T-helper 9 cell (primary cell): ENCODE results near the gene TP53TG3B.
"Not testable (repeated sequence)": the region's sequence is repeated elsewhere in the genome, so short reads cannot be mapped to it uniquely, and the experiment has no call there.

Experiments used
- DNase-seq: peaks from one replicate; pipeline ENCODE4 v3.0.0-alpha.2; 2020
- total RNA-seq, 2 donors: gene quantifications; one replicate each; lab custom pipeline; 2026; lab: John Stamatoyannopoulos, UW

TP53TG3B gene, protein sequence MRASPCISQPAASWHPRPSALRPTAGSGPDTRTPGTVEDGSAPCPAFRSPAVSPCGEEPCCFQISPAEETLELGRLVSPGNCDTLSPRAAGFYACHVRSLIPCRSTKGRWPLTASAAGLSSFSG
- 0 reads per million in 2 donors for total RNA-seq

DNA sequence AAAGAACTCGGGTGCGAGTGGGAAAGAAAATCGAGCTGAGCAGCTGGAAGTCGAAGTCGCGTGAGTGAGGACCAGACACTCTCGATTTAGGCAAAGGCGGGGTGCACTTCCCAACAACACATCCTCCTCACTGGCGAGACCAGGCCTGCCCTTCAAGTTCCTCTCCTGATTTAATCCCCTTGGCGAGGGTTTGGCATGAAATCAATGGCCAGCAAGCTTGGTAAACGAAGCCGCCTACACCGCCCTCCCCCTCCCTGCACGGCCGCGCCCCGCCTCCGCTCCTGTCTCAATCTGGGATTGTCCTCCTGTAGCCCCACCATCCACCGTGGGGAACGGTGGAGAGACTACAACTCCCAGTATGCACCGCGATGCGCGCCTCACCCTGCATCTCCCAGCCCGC lies at the start of gene TP53TG3B:
TSS of gene TP53TG3B (plus strand) at position 301 of the 400 bp plus-strand sequence. CDS start at position 369, 68 bp downstream.
- DNase-seq, result not testable (repeated sequence)

DNA sequence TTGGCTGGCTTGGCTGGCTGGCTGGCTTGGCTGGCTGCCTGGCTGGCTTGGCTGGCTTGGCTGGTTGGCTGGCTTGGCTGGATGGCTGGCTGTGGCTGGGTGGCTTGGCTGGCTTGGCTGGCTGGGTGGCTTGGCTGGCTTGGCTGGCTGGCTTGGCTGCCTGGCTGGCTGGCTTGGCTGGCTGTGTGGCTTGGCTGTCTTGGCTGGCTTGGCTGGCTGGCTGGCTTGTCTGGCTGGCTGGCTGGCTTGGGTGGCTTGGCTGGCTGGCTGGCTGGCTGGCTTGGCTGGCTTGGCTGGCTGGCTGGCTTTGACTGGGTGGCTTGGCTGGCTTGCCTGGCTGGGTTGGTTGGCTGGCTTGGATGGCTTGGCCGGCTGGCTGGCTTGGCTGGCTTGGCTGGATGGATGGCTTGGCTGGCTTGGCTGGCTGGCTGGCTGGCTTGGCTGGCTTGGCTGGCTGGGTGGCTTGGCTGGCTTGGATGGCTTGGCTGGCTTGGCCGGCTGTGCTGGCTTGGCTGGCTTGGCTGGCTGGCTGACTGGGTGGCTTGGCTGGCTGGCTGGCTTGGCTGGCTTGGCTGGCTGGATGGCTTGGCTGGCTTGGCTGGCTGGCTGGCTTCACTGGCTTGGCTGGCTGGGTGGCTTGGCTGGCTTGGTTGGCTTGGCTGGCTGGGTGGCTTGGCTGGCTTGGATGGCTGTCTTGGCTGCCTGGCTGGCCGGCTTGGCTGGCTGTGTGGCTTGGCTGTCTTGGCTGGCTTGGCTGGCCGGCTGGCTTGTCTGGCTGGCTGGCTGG lies 24.2 kb upstream of the TP53TG3B start:
- not testable (repeated sequence) for DNase-seq

DNA sequence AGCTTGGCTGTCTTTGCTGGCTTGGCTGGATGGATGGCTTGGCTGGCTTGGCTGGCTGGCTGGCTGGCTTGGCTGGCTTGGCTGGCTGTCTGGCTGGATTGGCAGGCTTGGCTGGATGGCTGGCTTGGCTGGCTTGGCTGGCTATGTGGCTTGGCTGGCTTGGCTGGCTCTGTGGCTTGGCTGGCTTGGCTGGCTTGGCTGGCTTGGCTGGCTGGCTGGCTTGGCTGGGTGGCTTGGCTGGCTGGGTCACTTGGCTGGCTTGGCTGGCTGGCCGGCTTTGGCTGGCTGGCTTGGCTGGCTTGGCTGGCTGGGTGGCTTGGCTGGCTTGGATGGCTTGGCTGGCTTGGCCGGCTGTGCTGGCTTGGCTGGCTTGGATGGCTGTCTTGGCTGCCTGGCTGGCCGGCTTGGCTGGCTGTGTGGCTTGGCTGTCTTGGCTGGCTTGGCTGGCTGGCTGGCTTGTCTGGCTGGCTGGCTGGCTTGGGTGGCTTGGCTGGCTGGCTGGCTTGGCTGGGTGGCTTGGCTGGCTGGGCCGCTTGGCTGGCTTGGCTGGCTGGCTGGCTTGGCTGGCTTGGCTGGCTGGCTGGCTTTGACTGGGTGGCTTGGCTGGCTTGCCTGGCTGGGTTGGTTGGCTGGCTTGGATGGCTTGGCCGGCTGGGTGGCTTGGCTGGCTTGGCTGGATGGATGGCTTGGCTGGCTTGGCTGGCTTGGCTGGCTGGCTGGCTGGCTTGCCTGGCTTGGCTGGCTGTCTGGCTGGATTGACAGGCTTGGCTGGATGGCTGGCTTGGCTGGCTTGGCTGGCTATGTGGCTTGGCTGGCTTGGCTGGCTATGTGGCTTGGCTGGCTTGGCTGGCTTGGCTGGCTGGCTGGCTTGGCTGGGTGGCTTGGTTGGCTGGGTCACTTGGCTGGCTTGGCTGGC lies 22.8 kb upstream of the TP53TG3B start:
- not testable (repeated sequence) for DNase-seq

DNA sequence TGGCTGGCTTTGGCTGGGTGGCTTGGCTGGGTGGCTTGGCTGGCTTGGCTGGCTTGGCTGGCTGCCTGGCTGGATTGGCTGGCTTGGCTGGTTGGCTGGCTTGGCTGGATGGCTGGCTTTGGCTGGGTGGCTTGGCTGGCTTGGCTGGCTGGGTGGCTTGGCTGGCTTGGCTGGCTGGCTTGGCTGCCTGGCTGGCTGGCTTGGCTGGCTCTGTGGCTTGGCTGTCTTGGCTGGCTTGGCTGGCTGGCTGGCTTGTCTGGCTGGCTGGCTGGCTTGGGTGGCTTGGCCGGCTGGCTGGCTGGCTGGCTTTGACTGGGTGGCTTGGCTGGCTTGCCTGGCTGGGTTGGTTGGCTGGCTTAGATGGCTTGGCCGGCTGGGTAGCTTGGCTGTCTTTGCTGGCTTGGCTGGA lies 22.1 kb upstream of the TP53TG3B start:
- DNase-seq, result not testable (repeated sequence)

DNA sequence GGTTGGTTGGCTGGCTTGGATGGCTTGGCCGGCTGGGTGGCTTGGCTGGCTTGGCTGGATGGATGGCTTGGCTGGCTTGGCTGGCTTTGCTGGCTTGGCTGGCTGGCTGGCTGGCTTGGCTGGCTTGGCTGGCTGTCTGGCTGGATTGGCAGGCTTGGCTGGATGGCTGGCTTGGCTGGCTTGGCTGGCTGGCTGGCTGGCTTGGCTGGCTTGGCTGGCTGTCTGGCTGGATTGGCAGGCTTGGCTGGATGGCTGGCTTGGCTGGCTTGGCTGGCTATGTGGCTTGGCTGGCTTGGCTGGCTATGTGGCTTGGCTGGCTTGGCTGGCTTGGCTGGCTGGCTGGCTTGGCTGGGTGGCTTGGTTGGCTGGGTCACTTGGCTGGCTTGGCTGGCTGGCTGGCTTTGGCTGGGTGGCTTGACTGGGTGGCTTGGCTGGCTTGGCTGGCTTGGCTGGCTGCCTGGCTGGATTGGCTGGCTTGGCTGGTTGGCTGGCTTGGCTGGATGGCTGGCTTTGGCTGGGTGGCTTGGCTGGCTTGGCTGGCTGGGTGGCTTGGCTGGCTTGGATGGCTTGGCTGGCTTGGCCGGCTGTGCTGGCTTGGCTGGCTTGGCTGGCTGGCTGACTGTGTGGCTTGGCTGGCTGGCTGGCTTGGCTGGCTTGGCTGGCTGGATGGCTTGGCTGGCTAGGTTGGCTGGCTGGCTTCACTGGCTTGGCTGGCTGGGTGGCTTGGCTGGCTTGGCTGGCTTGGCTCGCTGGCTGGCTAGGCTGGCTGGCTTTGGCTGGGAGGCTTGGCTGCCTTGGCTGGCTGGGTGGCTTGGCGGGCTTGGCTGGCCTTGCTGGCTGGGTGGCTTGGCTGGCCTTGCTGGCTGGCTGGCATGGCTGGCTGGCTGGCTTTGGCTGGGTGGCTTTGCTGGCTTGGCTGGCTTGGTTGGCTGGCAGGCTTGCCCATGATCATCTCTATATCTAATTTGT lies 21.3 kb upstream of the TP53TG3B start:
- DNase-seq, result not testable (repeated sequence)
